IgD-negative memory B cell (primary cell): ENCODE measurements around the gene ASB7. TPM values are rescaled to one million over a fixed set of nuclear protein-coding genes. Genes with fewer than 3 reads are reported as not detected.

Source experiments
- H3K27ac Mint-ChIP-seq, 3 donors: one replicate each; pipeline ENCODE4 v1.8.0; 2020 to 2022; ENCODE audit warnings: mild to moderate bottlenecking in 3 of 3, mixed read lengths in 3 of 3, moderate library complexity in 1 of 3
- H3K27me3 Mint-ChIP-seq: one replicate; pipeline ENCODE4 v1.8.0; 2021; ENCODE audit warnings: mixed read lengths
- H3K36me3 Mint-ChIP-seq: one replicate; pipeline ENCODE4 v1.8.0; 2020; ENCODE audit warnings: mild to moderate bottlenecking, mixed read lengths
- H3K4me1 Mint-ChIP-seq, 3 donors: one replicate each; pipeline ENCODE4 v1.8.0; 2020 to 2022; ENCODE audit warnings: mixed read lengths in 3 of 3, mild to moderate bottlenecking in 1 of 3
- H3K4me3 Mint-ChIP-seq, 4 donors: one replicate each; pipeline ENCODE4 v1.8.0; 2020 to 2022; ENCODE audit warnings: mild to moderate bottlenecking in 4 of 4, mixed read lengths in 4 of 4, moderate library complexity in 3 of 4
- H3K9me3 Mint-ChIP-seq, 3 donors: one replicate each; pipeline ENCODE4 v1.8.0; 2020 to 2021; ENCODE audit warnings: mixed read lengths in 3 of 3, mild to moderate bottlenecking in 1 of 3
- polyA plus RNA-seq: library from polyadenylated mRNA; unstranded; fragments of 300-500 nt; fragmentation: Illumina TruSeq; gene quantifications from one replicate; pipeline ENCODE4 v1.2.3, GENCODE V29; 2021

Gene ASB7, protein sequence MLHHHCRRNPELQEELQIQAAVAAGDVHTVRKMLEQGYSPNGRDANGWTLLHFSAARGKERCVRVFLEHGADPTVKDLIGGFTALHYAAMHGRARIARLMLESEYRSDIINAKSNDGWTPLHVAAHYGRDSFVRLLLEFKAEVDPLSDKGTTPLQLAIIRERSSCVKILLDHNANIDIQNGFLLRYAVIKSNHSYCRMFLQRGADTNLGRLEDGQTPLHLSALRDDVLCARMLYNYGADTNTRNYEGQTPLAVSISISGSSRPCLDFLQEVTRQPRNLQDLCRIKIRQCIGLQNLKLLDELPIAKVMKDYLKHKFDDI
- 11.1 TPM for polyA plus RNA-seq

DNA sequence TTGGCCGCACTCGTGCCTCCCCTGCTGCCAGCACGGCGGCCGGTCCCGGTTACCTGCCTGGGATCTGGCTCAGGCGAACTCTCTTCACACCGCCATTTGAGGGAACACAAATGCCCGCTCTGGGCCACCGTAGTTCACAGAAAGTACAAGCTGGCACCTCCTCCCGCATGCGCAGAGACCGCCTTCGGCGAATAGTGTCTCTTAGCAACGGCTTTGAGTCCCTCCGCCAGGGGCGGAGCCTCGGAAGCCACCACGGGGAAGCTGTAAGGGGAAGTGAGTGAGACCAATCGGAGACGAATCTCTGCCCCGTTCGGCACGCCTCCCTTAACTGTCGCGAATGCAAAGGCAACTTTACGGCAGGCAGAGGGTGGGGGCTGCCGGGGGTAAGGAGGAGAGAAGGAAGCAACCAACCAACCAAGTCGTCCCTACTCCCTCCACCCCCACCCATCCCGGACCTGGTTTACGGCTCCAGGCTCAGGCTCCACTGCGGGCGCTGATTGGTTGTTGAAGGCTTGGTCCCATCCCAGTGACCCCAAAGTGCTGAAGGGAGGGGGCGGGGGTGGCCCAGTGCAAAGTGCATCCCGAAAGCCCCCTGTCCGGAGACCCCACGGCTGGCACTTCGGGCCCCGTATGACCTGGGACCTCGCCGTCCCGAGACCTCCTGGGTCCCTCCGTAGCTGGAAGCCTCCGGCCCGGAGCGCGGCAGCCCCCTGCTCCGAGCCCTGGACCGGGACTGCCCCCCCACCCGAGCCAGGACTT lies at the start of gene ASB7, which contains the start of gene LINS1:
Gene ASB7 (plus strand): TSS at position 526 of the 759 bp plus-strand sequence. CDS start 9,628 bp downstream, outside the sequence.
Gene LINS1 (minus strand): TSS at position 121 of the 759 bp plus-strand sequence. CDS start 21,342 bp downstream, outside the sequence.
- H3K4me3 Mint-ChIP-seq: no peak within 1 kb of the TSS
- peak within 1 kb of the TSS in 1 of 3 donors; percentile 76 for H3K27ac Mint-ChIP-seq
- peaks cover 4% of the 10 kb centered on the region for H3K36me3 Mint-ChIP-seq
- H3K27me3 Mint-ChIP-seq: no peaks in the 10 kb centered on the region
- H3K9me3 Mint-ChIP-seq: no peaks in the 10 kb centered on the region
- H3K4me1 Mint-ChIP-seq: peaks cover 18 to 39% (median 21%) of the 10 kb centered on the region in 3 donors

DNA sequence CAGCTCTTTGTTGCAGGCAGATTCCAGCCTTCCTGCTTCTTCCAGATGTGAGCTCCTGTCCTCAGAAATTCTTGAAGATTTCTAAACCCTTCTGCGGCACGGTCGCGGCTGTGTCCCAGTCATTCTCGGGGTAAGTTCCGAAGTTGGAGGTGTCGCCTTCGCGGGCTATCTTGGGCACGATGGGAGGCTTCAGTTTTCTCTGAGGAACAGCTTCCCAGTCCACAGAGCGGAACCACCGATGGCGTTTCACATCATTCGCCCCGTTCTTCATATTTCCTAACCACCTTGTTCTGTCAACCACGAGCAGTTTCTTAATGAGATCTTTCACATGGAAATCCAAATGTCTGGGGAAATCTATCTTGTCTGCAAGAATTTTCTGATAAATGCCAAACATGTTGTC lies 48.9 kb upstream of the ASB7 start:
- peaks cover 0 to 3% (median 0%) of the 10 kb centered on the region in 3 donors for H3K9me3 Mint-ChIP-seq
- no peaks in the 10 kb centered on the region for H3K27me3 Mint-ChIP-seq
- no peaks in the 10 kb centered on the region for H3K4me1 Mint-ChIP-seq
- H3K36me3 Mint-ChIP-seq: peaks cover 4% of the 10 kb centered on the region
- H3K4me3 Mint-ChIP-seq: no peak overlapping the region
- no peak overlapping the region for H3K27ac Mint-ChIP-seq

DNA sequence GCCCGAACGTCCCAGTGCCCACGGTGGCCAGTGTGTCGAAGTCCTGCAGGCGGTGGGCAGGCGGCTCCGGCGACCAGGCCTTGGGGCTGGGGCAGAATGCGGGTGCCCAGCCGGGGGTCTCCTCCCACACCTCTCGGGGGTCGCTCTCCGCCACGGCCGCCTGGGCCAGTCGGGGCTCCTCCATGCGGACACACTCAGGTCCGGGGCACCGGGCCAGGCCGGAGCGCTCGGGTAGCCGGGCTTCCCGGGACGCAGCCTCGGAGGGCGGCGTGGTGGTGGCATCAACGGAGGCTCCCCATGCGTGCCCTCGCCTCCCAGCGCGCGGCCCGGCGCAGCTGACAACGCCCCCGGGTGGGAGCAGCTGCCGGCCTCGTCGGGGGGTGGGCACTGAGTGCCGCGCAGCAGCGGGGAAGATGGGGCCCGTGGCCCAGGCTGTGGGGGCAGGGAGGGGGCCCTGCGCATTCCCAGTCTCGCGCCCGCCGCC lies 43.6 kb upstream of the ASB7 start:
- no peaks in the 10 kb centered on the region for H3K27me3 Mint-ChIP-seq
- H3K4me1 Mint-ChIP-seq: no peaks in the 10 kb centered on the region
- no peaks in the 10 kb centered on the region for H3K9me3 Mint-ChIP-seq
- H3K36me3 Mint-ChIP-seq: peaks cover 2% of the 10 kb centered on the region
- H3K4me3 Mint-ChIP-seq: no peak overlapping the region
- H3K27ac Mint-ChIP-seq: no peak overlapping the region

DNA sequence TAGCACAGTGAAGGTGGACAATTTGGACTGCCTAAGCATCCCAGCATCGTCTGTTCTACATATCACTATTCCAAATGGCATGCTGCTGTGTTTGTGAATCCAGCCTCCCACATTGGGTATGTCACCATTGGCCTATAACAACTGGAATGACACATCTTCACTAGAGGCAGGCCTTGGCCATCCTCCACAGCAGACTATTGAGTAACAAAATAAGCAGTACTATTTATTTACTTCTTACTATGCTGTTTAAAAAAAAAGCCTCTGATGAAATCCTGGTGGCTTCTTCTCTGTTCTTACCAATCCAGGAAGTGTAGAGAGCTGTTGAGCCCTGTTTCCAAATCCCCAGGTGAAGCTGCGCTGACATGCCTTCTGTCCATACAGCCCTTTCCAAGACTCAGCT lies 43.1 kb upstream of the ASB7 start:
- Mint-ChIP-seq H3K27me3 (no peaks in the 10 kb centered on the region), H3K4me3 (no peak overlapping the region), H3K27ac (no peak overlapping the region), H3K9me3 (no peaks in the 10 kb centered on the region), H3K36me3 (peaks cover 2% of the 10 kb centered on the region), H3K4me1 (no peaks in the 10 kb centered on the region)

DNA sequence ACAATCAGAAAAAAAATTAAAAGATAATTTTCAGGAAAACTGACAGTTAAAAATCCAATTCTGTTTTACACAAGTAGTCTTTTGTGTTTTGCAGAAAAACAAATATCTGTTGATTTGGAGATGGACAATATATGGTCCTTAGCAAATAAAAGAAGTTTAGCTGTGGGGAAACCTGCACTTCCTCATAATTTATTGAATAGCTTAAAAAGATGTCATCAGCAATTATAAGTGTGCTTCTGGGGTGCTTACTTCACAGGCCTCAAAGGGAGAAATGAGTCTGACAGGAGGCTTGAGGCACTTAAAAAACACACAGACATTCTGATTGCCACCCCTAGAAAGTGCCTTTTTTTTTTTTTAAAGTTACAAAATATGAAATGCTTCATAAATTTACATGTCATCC lies 42.1 kb upstream of the ASB7 start:
- Mint-ChIP-seq H3K27ac (no peak overlapping the region), H3K9me3 (no peaks in the 10 kb centered on the region), H3K36me3 (peaks cover 4% of the 10 kb centered on the region), H3K4me1 (peaks cover 0 to 2% (median 0%) of the 10 kb centered on the region in 3 donors), H3K27me3 (no peaks in the 10 kb centered on the region), H3K4me3 (no peak overlapping the region)

DNA sequence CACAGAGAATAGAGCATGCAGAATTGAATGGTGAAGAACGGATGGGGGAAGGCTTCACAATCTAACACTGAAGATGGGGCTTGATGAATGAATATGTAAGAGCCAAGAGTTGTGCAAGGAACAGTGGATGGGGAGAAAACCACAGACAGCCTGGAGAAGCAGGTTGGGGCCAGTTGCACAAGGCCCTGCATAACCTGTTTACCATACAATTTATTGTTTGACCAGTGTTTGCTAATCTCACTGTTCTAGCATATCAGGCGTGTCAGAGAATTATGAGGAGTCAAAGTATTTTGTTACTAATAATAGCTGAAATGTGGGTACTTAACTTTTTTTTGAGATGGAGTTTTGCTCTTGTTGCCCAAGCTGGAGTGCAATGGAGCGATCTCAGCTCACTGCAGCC lies 36.8 kb upstream of the ASB7 start:
- Mint-ChIP-seq H3K4me1 (peaks cover 0 to 2% (median 0%) of the 10 kb centered on the region in 3 donors), H3K27me3 (no peaks in the 10 kb centered on the region), H3K9me3 (no peaks in the 10 kb centered on the region), H3K4me3 (no peak overlapping the region), H3K27ac (no peak overlapping the region), H3K36me3 (peaks cover 4% of the 10 kb centered on the region)

DNA sequence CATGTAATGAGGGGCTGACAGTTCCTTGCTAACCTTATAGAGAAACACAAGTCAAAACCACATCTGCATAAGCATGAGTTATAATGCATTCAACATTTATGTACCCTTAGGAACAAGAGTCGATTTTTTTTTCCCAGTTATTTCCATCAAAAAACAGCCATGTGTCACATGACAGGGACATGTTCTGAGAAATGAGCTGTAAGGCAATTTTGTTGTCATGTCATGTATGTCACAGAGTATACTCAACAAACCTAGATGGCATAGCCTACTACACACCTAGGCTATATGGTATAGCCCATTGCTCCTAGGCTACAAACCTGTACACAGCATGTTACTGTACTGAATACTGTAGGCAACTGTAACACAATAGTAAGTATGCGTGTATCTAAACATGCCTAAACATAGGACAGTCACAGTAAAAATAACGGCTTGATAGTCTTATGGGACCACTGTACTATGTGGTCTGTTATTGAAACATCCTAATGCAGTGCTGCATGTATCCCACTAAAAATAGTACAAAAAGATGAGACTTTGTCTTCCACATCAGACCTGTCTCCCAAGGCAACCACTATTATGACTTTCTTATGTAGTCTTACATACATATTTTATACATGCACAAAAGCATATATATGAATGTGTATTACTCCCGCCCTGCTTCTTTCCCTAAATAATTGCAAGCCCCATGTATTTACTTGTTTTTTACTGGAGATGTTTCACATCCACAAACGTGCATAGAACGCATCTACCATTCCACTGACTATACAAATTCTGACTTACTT lies 35.4 kb upstream of the ASB7 start:
- Mint-ChIP-seq H3K36me3 (peaks cover 1% of the 10 kb centered on the region), H3K9me3 (no peaks in the 10 kb centered on the region), H3K4me3 (no peak overlapping the region), H3K27me3 (no peaks in the 10 kb centered on the region), H3K4me1 (peaks cover 0 to 2% (median 0%) of the 10 kb centered on the region in 3 donors), H3K27ac (no peak overlapping the region)

DNA sequence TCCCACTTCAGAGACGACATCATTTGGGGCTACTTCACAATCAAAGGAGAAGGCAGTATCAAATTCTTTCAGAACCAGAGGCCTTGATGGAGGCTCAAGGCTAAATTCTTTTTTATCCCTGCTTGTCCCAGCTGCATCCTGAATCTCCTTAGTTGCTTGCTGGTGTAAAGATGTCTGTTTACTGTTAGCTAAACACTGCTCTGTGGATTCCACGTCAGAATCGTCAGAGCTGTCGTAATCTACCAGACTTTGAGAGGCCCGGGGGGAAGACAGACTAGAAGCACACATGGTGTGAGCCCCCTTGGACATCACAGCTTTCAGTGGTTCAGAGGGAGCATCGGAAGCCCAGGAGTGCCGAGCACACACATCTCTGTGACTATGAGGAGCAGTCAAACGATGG lies 33.0 kb upstream of the ASB7 start:
- H3K27ac Mint-ChIP-seq: no peak overlapping the region
- H3K9me3 Mint-ChIP-seq: no peaks in the 10 kb centered on the region
- no peaks in the 10 kb centered on the region for H3K27me3 Mint-ChIP-seq
- peaks cover 4% of the 10 kb centered on the region for H3K36me3 Mint-ChIP-seq
- H3K4me1 Mint-ChIP-seq: peaks cover 0 to 2% (median 0%) of the 10 kb centered on the region in 3 donors
- H3K4me3 Mint-ChIP-seq: no peak overlapping the region

DNA sequence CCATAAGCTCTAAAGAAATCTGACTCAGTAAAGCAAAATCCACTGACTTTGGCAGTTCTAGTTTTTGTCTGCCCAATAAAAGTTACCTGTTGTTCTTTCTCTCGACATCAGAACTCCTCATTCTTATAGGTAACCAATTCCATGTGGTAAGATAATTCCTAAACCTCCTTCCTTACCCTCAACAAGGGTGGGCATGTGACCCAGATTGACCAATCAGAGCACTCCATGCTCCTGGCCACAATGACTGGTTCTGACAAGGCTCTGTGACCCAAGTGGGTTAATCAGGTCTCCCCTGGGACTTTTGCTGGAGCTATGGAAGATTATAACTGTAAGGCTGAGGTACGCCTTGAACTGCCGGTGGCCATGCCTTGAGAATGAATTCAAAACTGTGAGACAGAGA lies 32.1 kb upstream of the ASB7 start:
- Mint-ChIP-seq H3K9me3 (no peaks in the 10 kb centered on the region), H3K36me3 (peaks cover 3% of the 10 kb centered on the region), H3K4me1 (peaks cover 0 to 2% (median 0%) of the 10 kb centered on the region in 3 donors), H3K27ac (no peak overlapping the region), H3K27me3 (no peaks in the 10 kb centered on the region), H3K4me3 (no peak overlapping the region)

DNA sequence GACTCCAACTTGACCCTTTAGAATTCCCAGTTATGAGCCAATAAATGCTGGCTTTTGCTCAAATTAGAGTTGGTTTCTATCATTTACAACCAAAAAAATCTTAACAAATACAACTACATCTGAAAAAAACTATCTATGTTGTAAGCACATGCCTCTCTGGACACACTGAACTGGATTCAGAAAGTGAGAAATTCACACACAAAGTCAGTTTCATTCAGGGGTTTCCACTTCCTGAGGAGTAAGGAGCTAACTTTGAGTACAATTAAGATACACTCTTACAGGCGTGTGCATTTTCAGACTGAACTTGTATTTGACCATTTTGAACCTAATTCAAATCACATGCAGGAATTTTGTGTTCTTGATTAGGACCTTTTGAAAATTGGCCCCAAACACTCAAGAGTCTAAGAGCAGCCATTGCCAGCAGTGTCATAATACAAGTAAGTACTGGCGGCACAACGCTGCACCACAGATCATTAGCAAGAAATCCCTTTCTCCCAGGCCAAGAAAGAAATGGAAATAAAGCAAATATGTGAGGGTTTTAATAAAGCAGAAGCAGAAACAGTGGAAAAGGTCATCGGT lies 31.6 kb upstream of the ASB7 start:
- Mint-ChIP-seq H3K4me3 (no peak overlapping the region), H3K36me3 (peaks cover 3% of the 10 kb centered on the region), H3K4me1 (peaks cover 0 to 2% (median 0%) of the 10 kb centered on the region in 3 donors), H3K9me3 (no peaks in the 10 kb centered on the region), H3K27me3 (no peaks in the 10 kb centered on the region), H3K27ac (peak overlapping the region in 1 of 3 donors; percentile 2)

DNA sequence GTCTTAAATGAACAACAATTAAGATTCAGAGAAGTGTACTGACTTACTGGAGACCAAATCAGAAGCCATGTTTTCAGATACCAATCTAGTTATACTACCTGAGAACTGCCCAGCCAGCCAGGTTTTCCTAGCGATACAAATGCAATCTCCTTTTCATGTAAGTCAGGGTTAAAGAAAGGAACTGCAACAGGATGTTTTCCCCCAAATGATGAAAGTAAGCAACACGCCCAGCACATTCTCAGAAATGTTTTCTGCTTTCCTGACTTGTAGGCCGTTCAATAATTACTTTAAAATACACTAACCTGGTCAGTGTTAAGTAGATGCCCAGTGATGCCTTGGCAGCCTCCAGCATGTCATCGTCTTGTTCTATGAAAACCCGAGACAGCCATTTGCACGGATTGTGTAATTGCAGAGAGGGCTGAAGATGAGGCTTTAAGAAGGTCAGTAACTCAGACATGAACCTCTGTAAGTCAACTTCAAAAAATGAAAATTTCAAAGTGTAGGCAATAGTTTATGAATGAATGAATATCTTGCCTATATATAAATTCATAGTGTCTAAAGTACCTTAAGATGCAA lies 30.7 kb upstream of the ASB7 start:
- Mint-ChIP-seq H3K36me3 (peaks cover 4% of the 10 kb centered on the region), H3K27me3 (no peaks in the 10 kb centered on the region), H3K9me3 (no peaks in the 10 kb centered on the region), H3K4me3 (peak overlapping the region in 1 of 4 donors; percentile 74), H3K27ac (no peak overlapping the region), H3K4me1 (peaks cover 0 to 3% (median 0%) of the 10 kb centered on the region in 3 donors)

DNA sequence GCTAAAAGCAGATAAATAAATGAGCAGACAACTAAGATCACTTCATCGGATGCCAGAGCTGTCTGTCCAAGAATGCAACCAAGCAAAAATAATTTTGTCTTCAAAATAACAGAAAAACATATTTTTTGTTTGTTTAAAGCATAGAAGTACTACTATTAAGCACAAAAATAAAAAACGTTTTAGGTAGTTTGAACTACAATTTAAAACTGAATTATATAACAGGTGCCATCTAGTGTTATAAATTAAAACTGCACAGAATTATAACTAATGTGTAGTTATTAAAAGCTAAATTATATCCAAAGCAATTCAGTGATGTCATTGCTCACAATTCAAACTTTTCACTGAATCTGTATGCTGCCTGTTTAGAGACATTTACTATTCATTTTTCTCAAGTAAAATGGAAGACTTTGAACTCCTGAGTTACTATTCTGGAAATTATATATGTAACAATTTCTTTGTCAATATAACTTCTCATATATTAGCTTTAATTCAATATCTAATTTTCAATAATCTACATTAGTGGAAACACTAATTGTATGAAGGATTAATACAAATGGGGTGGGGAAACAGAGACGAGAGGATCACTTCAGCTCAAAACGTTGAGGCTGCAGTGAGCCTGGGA lies 29.9 kb upstream of the ASB7 start:
- H3K4me1 Mint-ChIP-seq: peaks cover 0 to 5% (median 0%) of the 10 kb centered on the region in 3 donors
- peaks cover 4% of the 10 kb centered on the region for H3K36me3 Mint-ChIP-seq
- no peak overlapping the region for H3K4me3 Mint-ChIP-seq

DNA sequence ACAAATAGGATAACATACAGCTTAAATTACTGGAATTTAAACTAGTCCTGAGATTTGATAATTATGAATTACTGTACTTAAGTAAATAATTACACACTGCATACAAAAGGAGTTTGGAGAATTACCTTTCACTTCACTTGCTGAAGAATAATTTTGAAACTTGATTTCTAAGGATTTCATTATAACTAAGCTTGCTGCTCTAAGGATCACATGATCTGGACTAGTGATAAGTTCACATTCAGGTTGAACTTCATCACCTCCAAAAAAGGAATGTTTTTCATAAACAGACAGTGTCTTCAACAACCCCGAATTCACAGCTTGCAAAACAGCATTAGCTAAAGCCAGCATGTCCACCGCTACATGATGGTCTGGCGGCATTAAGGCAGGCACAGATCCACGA lies 28.9 kb upstream of the ASB7 start:
- Mint-ChIP-seq H3K27ac (no peak overlapping the region), H3K4me1 (peaks cover 0 to 5% (median 0%) of the 10 kb centered on the region in 3 donors), H3K27me3 (no peaks in the 10 kb centered on the region), H3K9me3 (no peaks in the 10 kb centered on the region), H3K36me3 (peaks cover 4% of the 10 kb centered on the region), H3K4me3 (no peak overlapping the region)

More for the DNA sequence above, 29.9 kb upstream of the ASB7 start:
- no peaks in the 10 kb centered on the region for H3K27me3 Mint-ChIP-seq
- H3K9me3 Mint-ChIP-seq: no peaks in the 10 kb centered on the region
- no peak overlapping the region for H3K27ac Mint-ChIP-seq

DNA sequence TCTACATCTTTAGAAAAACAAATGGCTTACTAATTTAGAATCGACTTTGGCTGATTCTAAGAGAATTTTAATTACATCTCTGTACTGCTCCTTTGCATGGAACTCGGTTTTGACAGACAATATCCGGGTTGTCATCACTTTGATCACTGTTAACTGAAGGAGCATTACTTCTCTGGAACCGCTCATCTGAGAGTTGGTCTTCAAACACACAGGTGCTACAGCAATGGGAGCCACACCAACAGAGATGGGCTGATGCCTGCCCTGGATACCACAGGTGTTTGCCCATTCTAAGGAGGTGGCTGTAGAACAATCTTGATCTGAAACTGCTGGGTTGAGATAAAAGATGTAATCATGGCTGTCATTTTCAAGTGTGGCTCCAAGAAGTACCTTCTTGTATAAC lies 22.0 kb upstream of the ASB7 start:
- Mint-ChIP-seq H3K9me3 (no peaks in the 10 kb centered on the region), H3K36me3 (peaks cover 2% of the 10 kb centered on the region), H3K4me3 (no peak overlapping the region), H3K27ac (peak overlapping the region in 1 of 3 donors; percentile 59), H3K27me3 (no peaks in the 10 kb centered on the region), H3K4me1 (peaks cover 0 to 5% (median 2%) of the 10 kb centered on the region in 3 donors)
